GM12874 (cell line): ENCODE results near the gene SUPT7L.

Source experiments
- TF ChIP-seq, protein P1 (sequence below): IDR thresholded peaks from 2 replicates; pipeline ENCODE4 v1.5.1; 2011; ENCODE audit warnings: low read depth, mild to moderate bottlenecking, control low read depth, low read length, moderate library complexity; ENCODE audit not compliant: insufficient read depth

SUPT7L gene

DNA sequence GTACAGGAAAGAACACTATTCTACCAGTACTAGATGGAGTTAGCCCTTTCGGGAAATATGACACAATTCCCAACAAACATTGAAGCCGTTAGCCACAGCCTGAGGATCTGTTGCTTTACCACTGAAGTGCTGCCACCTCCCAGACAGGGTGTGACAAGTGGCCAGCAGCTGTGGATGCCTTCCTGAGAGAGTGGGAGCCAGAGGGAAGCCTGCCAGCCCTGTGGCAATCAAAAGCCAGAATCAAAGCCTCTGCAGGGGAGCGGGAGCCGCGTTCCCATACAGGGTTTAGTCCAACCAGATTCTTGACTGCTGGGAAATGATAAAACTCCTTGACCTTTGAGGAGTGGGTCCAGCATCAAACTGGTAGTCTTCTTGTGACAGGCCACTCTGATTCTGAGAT is 38.3 kb upstream of the SUPT7L start:
- TF ChIP-seq, protein P1, sequence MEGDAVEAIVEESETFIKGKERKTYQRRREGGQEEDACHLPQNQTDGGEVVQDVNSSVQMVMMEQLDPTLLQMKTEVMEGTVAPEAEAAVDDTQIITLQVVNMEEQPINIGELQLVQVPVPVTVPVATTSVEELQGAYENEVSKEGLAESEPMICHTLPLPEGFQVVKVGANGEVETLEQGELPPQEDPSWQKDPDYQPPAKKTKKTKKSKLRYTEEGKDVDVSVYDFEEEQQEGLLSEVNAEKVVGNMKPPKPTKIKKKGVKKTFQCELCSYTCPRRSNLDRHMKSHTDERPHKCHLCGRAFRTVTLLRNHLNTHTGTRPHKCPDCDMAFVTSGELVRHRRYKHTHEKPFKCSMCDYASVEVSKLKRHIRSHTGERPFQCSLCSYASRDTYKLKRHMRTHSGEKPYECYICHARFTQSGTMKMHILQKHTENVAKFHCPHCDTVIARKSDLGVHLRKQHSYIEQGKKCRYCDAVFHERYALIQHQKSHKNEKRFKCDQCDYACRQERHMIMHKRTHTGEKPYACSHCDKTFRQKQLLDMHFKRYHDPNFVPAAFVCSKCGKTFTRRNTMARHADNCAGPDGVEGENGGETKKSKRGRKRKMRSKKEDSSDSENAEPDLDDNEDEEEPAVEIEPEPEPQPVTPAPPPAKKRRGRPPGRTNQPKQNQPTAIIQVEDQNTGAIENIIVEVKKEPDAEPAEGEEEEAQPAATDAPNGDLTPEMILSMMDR: no peak

DNA sequence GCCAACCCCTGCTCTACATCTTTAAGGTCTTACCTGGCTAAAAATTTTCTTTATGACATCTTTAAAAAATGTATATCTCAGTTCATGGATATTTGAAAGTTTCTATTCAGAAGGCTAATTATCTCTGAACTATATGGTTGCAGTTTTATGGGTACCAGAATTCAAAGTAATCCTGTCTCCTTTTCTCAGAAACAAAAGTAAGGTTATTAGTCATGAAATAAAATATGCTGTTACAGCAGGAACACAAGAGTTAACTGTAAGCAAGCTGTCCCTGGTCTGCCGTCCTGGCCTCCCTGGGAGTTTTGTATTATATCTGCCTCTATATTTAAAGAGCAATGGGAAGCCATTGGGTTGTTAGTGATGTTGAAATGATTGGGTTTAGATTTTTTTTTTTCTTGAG is 34.2 kb upstream of the SUPT7L start:
- TF ChIP-seq, protein P1: no peak

DNA sequence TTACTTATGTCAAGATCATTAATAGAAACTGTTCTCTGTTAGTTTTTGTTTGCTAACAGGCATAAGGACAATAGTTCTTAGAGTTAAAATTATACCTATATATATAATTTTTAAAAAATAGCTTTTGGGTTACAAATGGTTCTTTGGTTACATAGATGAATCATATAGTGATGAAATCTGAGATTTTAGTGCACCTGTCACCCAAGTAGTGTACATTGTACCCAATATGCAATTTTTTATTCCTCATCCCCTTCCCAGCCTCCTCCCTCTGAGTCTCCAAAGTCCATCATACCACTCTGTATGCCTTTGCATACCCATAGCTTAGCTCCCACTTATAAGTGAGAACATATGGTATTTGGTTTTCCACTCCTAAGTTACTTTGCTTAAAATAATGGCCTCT is 26.6 kb upstream of the SUPT7L start:
- TF ChIP-seq, protein P1: no peak

DNA sequence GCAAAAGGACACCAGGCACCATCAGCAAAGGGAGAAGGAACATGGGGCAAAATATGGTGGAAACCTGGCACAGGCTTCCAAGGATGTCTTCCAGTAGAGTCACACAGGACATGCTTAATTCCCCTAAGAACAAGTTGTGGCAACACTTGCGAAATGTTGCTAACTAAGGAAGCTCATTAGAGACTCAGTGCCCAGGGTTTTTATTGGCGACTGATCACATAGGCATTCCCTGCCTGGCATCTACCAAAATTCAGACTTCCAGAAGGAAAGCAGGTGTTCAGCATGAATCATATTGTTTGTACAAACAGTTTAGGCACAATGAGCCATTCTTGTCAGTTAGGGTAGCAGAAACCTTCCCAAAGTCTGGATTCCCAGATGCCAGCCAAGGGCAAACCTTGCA is 26.0 kb upstream of the SUPT7L start:
- TF ChIP-seq, protein P1: no peak

DNA sequence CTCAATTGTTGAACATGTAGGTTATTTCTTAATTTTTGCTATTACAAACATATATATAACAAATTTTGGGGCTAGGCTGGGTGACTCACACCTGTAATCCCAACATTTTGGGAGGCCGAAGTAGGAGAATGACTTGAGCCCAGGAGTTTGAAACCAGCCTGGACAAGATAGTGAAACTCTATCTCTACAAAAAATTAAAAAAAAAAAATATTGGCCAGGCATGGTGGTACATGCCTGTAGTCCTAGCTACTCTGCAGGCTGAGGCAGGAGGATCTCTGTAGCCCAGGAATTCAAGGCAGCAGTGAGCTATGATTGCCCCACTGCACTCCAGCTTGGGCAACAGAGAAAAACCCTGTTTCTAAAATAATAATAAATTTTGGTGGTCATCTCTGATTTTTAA is 23.8 kb upstream of the SUPT7L start:
- TF ChIP-seq, protein P1: no peak

DNA sequence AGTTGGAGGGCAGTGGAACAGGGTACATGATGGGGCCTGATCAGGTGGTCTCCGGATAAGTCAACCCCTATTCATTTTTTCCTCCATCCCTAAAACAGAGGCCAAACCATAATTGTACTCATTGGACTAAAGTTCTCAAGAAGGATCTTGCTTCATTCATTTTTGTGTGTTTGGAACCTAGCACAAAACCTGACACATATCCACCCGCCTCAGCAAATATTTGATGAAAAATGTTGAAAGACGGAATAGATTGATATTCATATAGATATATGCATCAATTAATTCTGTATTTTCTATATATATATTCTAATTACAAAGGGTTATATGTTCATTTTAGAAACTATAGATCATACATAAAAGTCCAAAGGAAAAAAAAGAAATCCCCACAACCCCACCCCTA is 22.2 kb upstream of the SUPT7L start:
- TF ChIP-seq, protein P1: no peak

DNA sequence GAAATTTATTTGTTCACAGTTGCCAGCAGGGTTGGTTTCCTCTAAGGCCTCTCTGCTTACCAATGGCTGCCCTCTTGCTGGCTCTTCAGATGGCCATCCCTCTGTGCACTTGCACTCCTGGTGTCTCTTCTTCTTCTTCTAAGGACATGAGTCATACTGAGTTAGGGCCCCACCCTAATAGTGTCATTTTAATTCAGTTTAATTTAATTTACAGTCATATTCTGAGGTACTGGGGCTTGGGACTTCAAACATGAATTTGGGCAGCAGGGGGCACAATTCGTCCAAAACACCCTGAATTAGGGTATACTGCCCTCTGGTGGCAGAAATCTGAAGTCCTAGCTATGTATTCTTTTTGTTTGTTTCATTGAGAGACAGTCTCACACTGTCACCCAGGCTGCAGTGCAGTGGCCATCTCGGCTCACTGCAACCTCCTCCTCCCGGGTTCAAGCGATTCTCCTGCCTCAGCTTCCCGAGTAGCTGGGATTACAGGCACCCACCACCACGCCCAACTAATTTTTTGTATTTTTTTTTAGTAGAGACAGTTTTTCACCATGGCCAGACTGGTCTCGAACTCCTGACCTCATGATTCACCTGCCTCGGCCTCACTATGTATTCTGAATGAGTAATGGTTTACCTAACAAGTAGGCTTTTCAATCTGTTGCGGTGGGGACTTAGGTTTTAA is 20.1 kb upstream of the SUPT7L start:
- TF ChIP-seq, protein P1: peak; percentile 88
